Ovary (tissue), 9 donors: ENCODE measurements around the gene SEMA6A. TPM values are rescaled to one million over a fixed set of nuclear protein-coding genes. Genes with fewer than 3 reads are reported as not detected.

Source experiments
- DNase-seq, 5 donors: peaks; one replicate each; pipeline ENCODE4 v3.0.0-alpha.2; 2019 to 2020
- H3K27ac ChIP-seq, 2 donors: fragments of 200-600 bp; one replicate each; pipeline versions ENCODE4 v1.5.1 to v1.8.0; 2019 to 2022
- H3K27me3 ChIP-seq: fragments of 200-600 bp; one replicate; pipeline ENCODE4 v1.8.0; 2022
- H3K36me3 ChIP-seq: fragments of 200-600 bp; sonication (generic); one replicate; pipeline ENCODE4 v1.5.1; 2019
- H3K4me1 ChIP-seq: one replicate; pipeline ENCODE4 v1.8.1; 2013; ENCODE audit warnings: mild to moderate bottlenecking, moderate library complexity; ENCODE audit not compliant: insufficient read depth
- H3K4me3 ChIP-seq: fragments of 200-600 bp; sonication (generic); one replicate; pipeline ENCODE4 v1.5.1; 2017
- H3K9me3 ChIP-seq, 2 donors: fragments of 200-600 bp in 1 of 2; sonication (generic) in 1 of 2; one replicate each; pipeline versions ENCODE4 v1.5.1 to v1.8.1; 2013 to 2019; ENCODE audit warnings: mild to moderate bottlenecking in 1 of 2, moderate library complexity in 1 of 2
- CTCF ChIP-seq, 3 donors: fragments of 450-650 bp in 2 of 3; fragments of 200-600 bp in 1 of 3; IDR thresholded peaks; one replicate each; pipeline versions ENCODE4 v1.5.1 to v1.8.0; 2016 to 2022; ENCODE audit warnings: antibody characterized with exemption in 3 of 3, mild to moderate bottlenecking in 1 of 3
- EP300 ChIP-seq: sonication (generic); formaldehyde crosslinking; IDR thresholded peaks from one replicate; pipeline ENCODE4 v1.6.1; 2017; ENCODE audit warnings: antibody characterized with exemption
- POLR2A ChIP-seq: fragments of 450-650 bp; IDR thresholded peaks from one replicate; pipeline ENCODE4 v1.6.1; 2017; ENCODE audit warnings: antibody characterized with exemption, mild to moderate bottlenecking, moderate library complexity
- WGBS, 3 donors: extraction: QIAGEN DNeasy Blood & Tissue Kit in 1 of 3; methylation state at CpG; one replicate each; pipeline versions ENCODE4 v1.1.5 to v1.1.7; 2013 to 2017; 5-methylcytosine and 5-hydroxymethylcytosine counted together
- intact Hi-C, 4 donors: fragments of 100-400 bp; cut with DNase I; formaldehyde crosslinking; loops; one replicate each; pipeline versions ENCODE4 v1.11.0 to v1.15.1; 2022 to 2023
- polyA plus RNA-seq, 2 donors: library from polyadenylated mRNA; stranded (reverse); fragments of 200-250 nt in 1 of 2; fragments of 350-450 nt in 1 of 2; fragmentation: Illumina TruSeq in 1 of 2; extraction: RNeasy Lipid Tissue Mini Kit (QIAGEN cat#74804) in 1 of 2; gene quantifications; one replicate each; pipeline ENCODE4 v1.2.3, GENCODE V29; 2013 to 2014
- total RNA-seq, 7 donors: library from RNA; depleted of rRNA in 2 of 7; stranded (reverse); fragments of >200 nt in 2 of 7; fragmentation: NEBNext Ultra II Directional in 3 of 7; extraction: Animal tissue kit (Norgen Biotek cat#: 25700) in 3 of 7; gene quantifications; one replicate each; pipeline versions ENCODE4 v1.1.0 to v1.2.4, GENCODE V29; 2016 to 2023
- donor health status: DM: no; HTN: no; CAD: no; lungs with moderate emphysema.
- donor health status: DM: no; HTN: no; CAD: no.
- donor health status: Bipolar disorder and iron deficiency.
- donor health status: DM: yes; HTN: yes; CAD: no.
- donor health status: DM: no; HTN: no; CAD: no.
- donor health status: DM: yes; HTN: yes; CAD: no.

Gene SEMA6A
- total and polyA plus RNA-seq, 9 donors: 5.7 to 57.1 (median 26.3) TPM

- Histone ChIP-seq H3K27ac (no peak overlapping the region), H3K4me3 (no peak overlapping the region), H3K27me3 (no peaks in the 10 kb centered on the region), H3K4me1 (peaks cover 6% of the 10 kb centered on the region), H3K36me3 (no peaks in the 10 kb centered on the region), H3K9me3 (no peaks in the 10 kb centered on the region)
- intact Hi-C loops: no loop called here
- no peak for DNase-seq
- WGBS, 3 donors: 92 to 93% (median 93%) methylated on average over 2 of the region's 2 CpGs
- TF ChIP-seq EP300 (no peak), POLR2A (no peak), CTCF (IDR thresholded peaks at IDR 0.05) (no peak)
Measured at GRCh38 chr5:116418016-116418415, 156.6 kb downstream of the SEMA6A start.

- intact Hi-C loops: no loop called here
- H3K9me3 ChIP-seq: no peaks in the 10 kb centered on the region
- H3K4me1 ChIP-seq: peaks cover 6% of the 10 kb centered on the region
- TF ChIP-seq EP300 (no peak), CTCF (IDR thresholded peaks at IDR 0.05) (no peak), POLR2A (no peak)
- no peaks in the 10 kb centered on the region for H3K27me3 ChIP-seq
- WGBS, 3 donors: 86 to 91% (median 87%) methylated on average over 5 of the region's 5 CpGs
- H3K4me3 ChIP-seq: no peak overlapping the region
- H3K27ac ChIP-seq: no peak overlapping the region
- H3K36me3 ChIP-seq: no peaks in the 10 kb centered on the region
- DNase-seq: no peak
Measured at GRCh38 chr5:116415989-116416388, 158.6 kb downstream of the SEMA6A start.

- H3K4me1 ChIP-seq: peaks cover 9% of the 10 kb centered on the region
- 11 to 17% (median 16%) methylated on average over 1 of the region's 1 CpG for WGBS, 3 donors
- no peaks in the 10 kb centered on the region for H3K9me3 ChIP-seq
- no peaks in the 10 kb centered on the region for H3K27me3 ChIP-seq
- H3K27ac ChIP-seq: no peak overlapping the region
- intact Hi-C loops: no loop called here
- H3K4me3 ChIP-seq: no peak overlapping the region
- DNase-seq: peak in 2 of 5 donors; percentile 41 to 52
- TF ChIP-seq EP300 (no peak), POLR2A (no peak), CTCF (IDR thresholded peaks at IDR 0.05) (no peak)
- no peaks in the 10 kb centered on the region for H3K36me3 ChIP-seq
Measured at GRCh38 chr5:116415182-116415581, 159.4 kb downstream of the SEMA6A start.

GRCh38 chr5:116411101-116411571 is 163.5 kb downstream of the SEMA6A start:
- peak overlapping the region in 1 of 2 donors; percentile 16 for H3K27ac ChIP-seq
- no peak for TF ChIP-seq EP300
- TF ChIP-seq CTCF (IDR thresholded peaks at IDR 0.05): no peak
- no peak for TF ChIP-seq POLR2A
- no peak overlapping the region for H3K4me3 ChIP-seq
- 10 to 16% (median 15%) methylated on average over 5 of the region's 5 CpGs for WGBS, 3 donors
- peaks cover 12% of the 10 kb centered on the region for H3K4me1 ChIP-seq
- H3K36me3 ChIP-seq: no peaks in the 10 kb centered on the region
- intact Hi-C loops: no loop called here
- peak; percentile 61 to 79 (median 69) for DNase-seq
- no peaks in the 10 kb centered on the region for H3K9me3 ChIP-seq
- no peaks in the 10 kb centered on the region for H3K27me3 ChIP-seq
